GM10248 (cell line): ENCODE results near the gene WDR76.
"Not testable (repeated sequence)": the region's sequence is repeated elsewhere in the genome, so short reads cannot be mapped to it uniquely, and the experiment has no call there.

Experiments
- CTCF ChIA-PET: fragments of 300-600 bp; sonication (Branson Sonifier 250); formaldehyde crosslinking; extraction: SDS; loops from one replicate; lab custom pipeline; 2021; ENCODE audit warnings: antibody characterized with exemption; lab: Yijun Ruan, JAX
- POLR2A ChIA-PET: fragments of 350-650 bp; sonication (Branson Sonifier 250); formaldehyde crosslinking; extraction: SDS; loops from one replicate; lab custom pipeline; 2020; ENCODE audit warnings: antibody characterized with exemption; lab: Yijun Ruan, JAX
- DNase-seq: peaks from one replicate; pipeline ENCODE4 v3.0.0; 2012; ENCODE audit errors: extremely low spot score
- CTCF ChIP-seq: IDR thresholded peaks from 2 replicates; pipeline ENCODE4 v1.5.1; 2012; ENCODE audit warnings: mild to moderate bottlenecking, low read depth; ENCODE audit errors: extremely low read depth, missing control alignments, control extremely low read depth

The WDR76 gene

DNA sequence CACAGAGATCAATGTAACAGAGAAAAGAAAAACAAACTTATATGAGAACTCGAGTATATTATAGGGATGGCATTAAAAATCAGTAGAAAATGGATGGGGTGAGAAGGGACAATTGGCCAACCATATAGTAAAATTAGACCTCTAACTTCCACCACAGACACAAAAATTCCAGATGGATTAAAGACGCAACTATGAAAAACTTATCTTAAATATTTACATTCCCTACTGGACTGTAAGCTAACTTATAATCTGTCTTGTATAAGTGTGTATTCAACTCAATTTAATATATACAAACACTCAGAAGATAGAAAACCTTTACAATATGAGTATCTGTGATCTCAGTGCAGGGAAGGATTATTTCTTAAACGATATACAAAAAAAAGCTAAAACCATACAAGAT lies 5.3 kb upstream of the WDR76 start:
- POLR2A ChIA-PET: interaction anchor here (0.6 kb wide), 1 partner anchor 16 kb away, joined by 3 read pairs; no protein-coding TSS in a partner anchor
- no peak for DNase-seq
- TF ChIP-seq CTCF: no peak
- CTCF ChIA-PET: interaction anchor here (1.0 to 7.4 kb wide), 2 partner anchors 11 to 17 kb away, joined by 5 to 42 read pairs; no protein-coding TSS in a partner anchor

DNA sequence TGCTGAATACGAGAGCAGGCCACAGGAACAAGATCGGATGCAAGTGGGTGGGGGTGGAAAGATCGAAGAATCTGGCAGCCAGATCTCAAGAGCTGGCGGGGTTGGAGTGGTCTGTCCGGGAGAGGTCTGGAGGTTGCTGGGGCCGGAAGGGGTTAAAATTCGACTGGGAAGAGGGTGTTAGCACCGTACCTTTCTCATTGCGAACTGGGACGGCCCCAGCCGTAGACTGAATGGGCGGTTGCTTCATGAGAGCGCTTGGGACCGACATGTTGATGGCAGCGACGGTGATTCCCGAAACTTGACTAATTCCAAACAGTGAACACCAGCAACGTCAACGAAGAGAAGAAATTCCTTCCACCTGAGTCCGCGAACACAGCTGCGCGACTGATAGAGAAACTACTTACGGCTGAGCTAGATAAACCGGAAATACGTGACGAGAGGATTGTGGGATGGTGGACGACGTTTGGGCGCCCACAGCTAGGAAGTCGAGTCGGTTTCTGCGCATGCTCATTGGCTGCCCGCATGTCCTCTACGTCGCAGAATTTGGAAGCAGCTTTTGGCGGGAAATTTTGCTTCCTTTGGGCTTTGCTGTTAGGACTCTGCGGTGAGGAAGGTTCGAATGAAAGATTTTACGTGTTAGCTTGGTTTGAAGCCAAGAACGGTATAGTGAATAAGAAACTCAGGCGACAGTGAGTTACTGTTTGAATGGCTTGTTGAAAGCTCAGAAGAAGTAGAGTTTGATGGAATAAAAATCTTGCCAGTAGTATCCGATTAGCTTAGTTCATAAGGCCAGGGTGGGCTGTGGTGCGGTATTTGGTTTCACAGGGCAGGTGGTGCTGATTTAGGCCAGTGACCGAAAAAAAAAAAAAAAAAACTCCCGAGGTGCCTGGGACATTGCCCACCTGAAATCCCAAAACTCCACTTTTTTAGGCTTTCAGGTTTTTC lies 2.2 kb upstream of the WDR76 start, which contains the start of gene MFAP1:
Gene MFAP1, minus strand, starts transcription at position 389 of the 945 bp plus-strand sequence. Its CDS starts 121 bp downstream, at position 268.
- DNase-seq: peak; percentile 93
- TF ChIP-seq CTCF: no peak
- POLR2A ChIA-PET: interaction anchor here (0.6 to 1.3 kb wide), 9 partner anchors 8 to 306 kb away, joined by 3 to 7 read pairs (median 4); partner anchors contain the start of genes ELL3, HYPK and SERINC4
- CTCF ChIA-PET: interaction anchor here (1.5 to 7.4 kb wide), 3 partner anchors 14 to 48 kb away, joined by 4 to 42 read pairs (median 5); partner anchors contain the start of gene ELL3

- CTCF ChIA-PET: interaction anchor here (1.5 to 7.4 kb wide), 3 partner anchors 15 to 49 kb away, joined by 4 to 42 read pairs (median 5); partner anchors contain the start of gene ELL3
- not testable (repeated sequence) for DNase-seq
- POLR2A ChIA-PET: interaction anchor here (0.7 to 1.3 kb wide), 3 partner anchors 10 to 32 kb away, joined by 5 to 7 read pairs (median 5); partner anchors contain the start of genes HYPK and SERINC4
Observed at GRCh38 chr15:43825305-43825704, 1.5 kb upstream of the WDR76 start.

DNA sequence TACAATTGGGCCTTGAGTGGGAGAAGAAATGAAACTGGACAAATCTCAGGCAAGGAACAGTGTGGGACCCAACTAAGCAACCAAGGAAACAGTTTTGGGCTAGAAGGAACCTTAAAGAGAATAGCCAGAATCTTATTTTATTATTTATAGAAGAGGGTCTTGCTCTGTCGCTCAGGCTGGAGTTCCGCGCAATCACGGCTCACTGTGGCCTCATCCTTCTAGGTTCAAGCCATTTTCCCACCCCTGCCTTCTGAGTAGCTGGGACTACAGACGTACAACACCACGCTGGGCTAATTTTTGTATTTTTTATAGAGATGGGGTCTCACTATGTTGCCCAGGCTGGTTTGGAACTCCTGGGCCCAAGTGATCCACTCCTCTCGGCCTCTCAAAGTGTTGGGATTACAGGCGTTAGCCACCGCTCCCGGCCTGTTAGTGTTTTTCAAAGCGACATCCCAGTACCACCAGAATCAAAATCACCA lies 734 bp upstream of the WDR76 start:
- DNase-seq: no peak
- ChIA-PET POLR2A (interaction anchor here (0.6 kb wide), 1 partner anchor 504 kb away, joined by 7 read pairs; no protein-coding TSS in a partner anchor), CTCF (interaction anchor here (7.4 kb wide), 1 partner anchor 15 kb away, joined by 42 read pairs; no protein-coding TSS in a partner anchor)
- no peak for TF ChIP-seq CTCF

- TF ChIP-seq CTCF: no peak
- CTCF ChIA-PET: interaction anchor here (0.8 to 1.7 kb wide), 5 partner anchors 9 to 603 kb away, joined by 3 to 7 read pairs (median 4); no protein-coding TSS in a partner anchor
- POLR2A ChIA-PET: interaction anchor here (1.0 kb wide), 1 partner anchor 31 kb away, joined by 3 read pairs; no protein-coding TSS in a partner anchor
- peak; percentile 27 for DNase-seq
Observed at GRCh38 chr15:43828061-43828657, 1.4 kb downstream of the WDR76 start.

DNA sequence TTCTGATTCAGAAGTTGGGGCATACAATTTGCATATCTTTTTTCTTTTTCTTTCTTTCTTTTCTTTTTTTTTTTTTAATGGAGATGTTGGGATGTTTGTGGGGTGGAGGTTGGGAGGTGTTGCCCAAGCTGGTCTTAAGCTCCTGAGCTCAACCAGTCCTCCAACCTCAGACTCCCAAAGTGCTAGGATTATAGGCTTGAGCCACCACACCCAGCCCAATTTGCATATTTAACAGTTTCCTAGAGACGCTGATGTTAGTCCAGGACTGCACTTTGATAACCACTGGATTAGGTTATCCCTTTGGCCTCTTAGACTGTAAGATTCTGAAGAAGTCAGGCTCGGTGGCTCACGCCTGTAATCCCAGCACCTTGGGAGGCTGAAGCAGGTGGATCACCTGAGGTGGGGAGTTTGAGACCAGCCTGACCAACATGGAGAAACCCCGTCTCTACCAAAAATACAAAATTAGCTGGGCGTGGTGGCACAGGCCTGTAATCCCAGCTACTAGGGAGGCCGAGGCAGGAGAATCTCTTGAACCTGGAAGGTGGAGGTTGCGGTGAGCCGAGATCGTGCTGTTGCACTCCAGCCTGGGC lies 3.2 kb downstream of the WDR76 start:
- DNase-seq, POLR2A ChIA-PET, CTCF ChIA-PET: not testable (repeated sequence)

DNA sequence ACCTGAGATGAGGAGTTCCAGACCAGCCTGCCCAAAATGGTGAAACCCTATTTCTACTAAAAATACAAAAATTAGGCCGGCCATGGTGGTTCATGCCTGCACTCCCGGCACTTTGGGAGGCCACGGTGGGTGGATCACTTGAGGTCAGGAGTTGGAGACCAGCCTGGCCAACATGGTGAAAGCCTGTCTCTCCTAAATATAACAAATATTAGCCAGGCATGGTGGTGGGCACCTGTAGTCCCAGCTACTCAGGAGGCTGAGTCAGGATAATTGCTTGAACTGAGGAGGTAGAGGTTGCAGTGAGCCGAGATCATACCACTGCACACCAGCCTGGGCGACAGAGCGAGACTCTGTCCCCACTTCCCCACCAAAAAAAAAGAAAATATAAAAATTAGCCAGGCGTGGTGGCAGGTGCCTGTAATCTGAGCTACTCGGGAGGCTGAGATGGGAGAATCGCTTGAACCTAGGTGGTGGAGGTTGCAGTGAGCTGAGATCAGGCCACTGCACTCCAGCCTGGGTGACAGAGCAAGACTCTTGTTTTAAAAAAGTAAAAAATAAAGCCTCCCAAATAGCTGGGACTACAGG lies 4.0 kb downstream of the WDR76 start:
- POLR2A ChIA-PET: interaction anchor here (0.6 to 1.0 kb wide), 2 partner anchors 21 to 81 kb away, joined by 5 read pairs; no protein-coding TSS in a partner anchor
- CTCF ChIA-PET: not testable (repeated sequence)

GRCh38 chr15:43831519-43832052 lies 4.8 kb downstream of the WDR76 start:
- CTCF ChIA-PET: interaction anchor here (1.2 kb wide), 1 partner anchor 73 kb away, joined by 3 read pairs; no protein-coding TSS in a partner anchor
- DNase-seq: not testable (repeated sequence)
- POLR2A ChIA-PET: interaction anchor here (0.6 to 1.0 kb wide), 2 partner anchors 22 to 82 kb away, joined by 5 read pairs; no protein-coding TSS in a partner anchor

More for the DNA sequence above, 4.0 kb downstream of the WDR76 start:
- DNase-seq: not testable (repeated sequence)

- ChIA-PET CTCF (interaction anchor here (0.8 to 1.2 kb wide), 2 partner anchors 13 to 72 kb away, joined by 3 read pairs; no protein-coding TSS in a partner anchor), POLR2A (interaction anchor here (1.1 kb wide), 1 partner anchor 8 kb away, joined by 4 read pairs; the partner anchor contains the start of gene MFAP1)
- DNase-seq: not testable (repeated sequence)
Observed at GRCh38 chr15:43832485-43832884, 5.7 kb downstream of the WDR76 start.
